Measurements from ENCODE around the gene CDKN1A. TPM values are rescaled to one million over a fixed set of nuclear protein-coding genes. Genes with fewer than 3 reads are reported as not detected.

CDKN1A gene
- total RNA-seq, 1 experiment from 2014 or later, result 17.4 TPM

DNA sequence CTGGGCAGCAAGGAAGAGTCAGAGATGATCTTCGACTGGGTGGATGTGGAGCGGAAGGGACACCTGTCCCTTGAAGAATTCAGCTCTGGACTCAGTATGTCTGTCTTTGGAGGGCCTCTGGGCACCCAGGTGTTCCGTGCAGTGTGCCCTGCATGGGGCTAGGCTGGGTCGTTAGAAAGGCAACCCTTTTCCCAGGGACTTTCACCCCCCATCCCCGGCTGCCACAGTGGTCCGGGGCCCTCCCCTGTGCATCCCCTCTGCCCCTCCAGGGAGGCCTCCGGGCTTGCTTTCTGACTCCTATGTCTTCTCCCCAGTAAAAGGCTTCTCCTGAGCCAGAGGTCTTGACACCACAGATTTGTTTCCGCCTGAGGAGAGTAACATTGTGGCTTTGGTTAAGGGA lies 35.3 kb downstream of the CDKN1A start:
- Histone ChIP-seq H3K4me2 (ENCODE audit: insufficient read depth, insufficient read length, low read length) (no peak overlapping the region), H3K27ac (ENCODE audit: insufficient read length, low read depth, low read length) (no peak overlapping the region), H3K4ac (ENCODE audit: low read depth, low read length) (no peak overlapping the region), H2BK15ac (ENCODE audit: low read depth, low read length) (no peak overlapping the region), H2BK20ac (ENCODE audit: low read depth, low read length, poor library complexity, severe bottlenecking) (no peak overlapping the region), H3K14ac (ENCODE audit: insufficient read depth, low read length) (no peak overlapping the region), H3K23ac (ENCODE audit: insufficient read length, low read depth, low read length) (no peak overlapping the region), H3K79me2 (ENCODE audit: insufficient read depth, low read length) (no peaks in the 10 kb centered on the region), H3K23me2 (ENCODE audit: insufficient read length, low read depth, low read length, poor library complexity, severe bottlenecking) (no peaks in the 10 kb centered on the region), H4K20me1 (ENCODE audit: control insufficient read depth, insufficient read depth, insufficient read length) (no peaks in the 10 kb centered on the region), H2BK120ac (ENCODE audit: low read depth, low read length, poor library complexity, severe bottlenecking) (no peak overlapping the region), H3K9ac (ENCODE audit: extremely low read depth, insufficient read length, low read length) (no peak overlapping the region), H2BK5ac (ENCODE audit: insufficient read length, low read length) (no peak overlapping the region), H4K91ac (ENCODE audit: insufficient read length, low read depth, low read length) (no peak overlapping the region), H3K4me1 (ENCODE audit: insufficient read depth, low read length) (no peaks in the 10 kb centered on the region; the same call in 1 of the 2 replicates), H3K27me3 (ENCODE audit: insufficient read depth, low read length) (no peaks in the 10 kb centered on the region), H3K18ac (ENCODE audit: insufficient read length, low read depth, low read length) (no peak overlapping the region), H3K79me1 (ENCODE audit: insufficient read depth, low read depth, low read length, poor library complexity, severe bottlenecking) (no peaks in the 10 kb centered on the region), H4K5ac (ENCODE audit: insufficient read length, low read depth, low read length) (no peak overlapping the region), H2AFZ (ENCODE audit: low read length) (no peak overlapping the region), H2AK5ac (ENCODE audit: insufficient read length, low read length) (no peak overlapping the region), H2BK12ac (ENCODE audit: insufficient read length, low read depth, low read length) (no peak overlapping the region), H3K9me3 (ENCODE audit: control insufficient read depth, low read depth, low read length) (no peaks in the 10 kb centered on the region), H3T11ph (ENCODE audit: low read length) (no peak overlapping the region), H3K56ac (ENCODE audit: insufficient read length, low read depth, low read length) (no peak overlapping the region), H4K8ac (replicated peaks; ENCODE audit: insufficient read length, low read depth, low read length) (no peak overlapping the region)
- Mint-ChIP-seq H3K27ac (no peak overlapping the region), H3K4me3 (no peak overlapping the region), H3K27me3 (ENCODE audit: low read depth) (no peaks in the 10 kb centered on the region; the same call in 1 of the 2 replicates), H3K4me1 (peaks cover 3 to 5% of the 10 kb centered on the region in 2 experiments; a peak in 1 of 4 replicates), H3K9me3 (no peaks in the 10 kb centered on the region), H3K36me3 (ENCODE audit: insufficient read depth in 1 of 3, low read depth in 3 of 3) (no peaks in the 10 kb centered on the region)
- TF ChIP-seq, protein P1, sequence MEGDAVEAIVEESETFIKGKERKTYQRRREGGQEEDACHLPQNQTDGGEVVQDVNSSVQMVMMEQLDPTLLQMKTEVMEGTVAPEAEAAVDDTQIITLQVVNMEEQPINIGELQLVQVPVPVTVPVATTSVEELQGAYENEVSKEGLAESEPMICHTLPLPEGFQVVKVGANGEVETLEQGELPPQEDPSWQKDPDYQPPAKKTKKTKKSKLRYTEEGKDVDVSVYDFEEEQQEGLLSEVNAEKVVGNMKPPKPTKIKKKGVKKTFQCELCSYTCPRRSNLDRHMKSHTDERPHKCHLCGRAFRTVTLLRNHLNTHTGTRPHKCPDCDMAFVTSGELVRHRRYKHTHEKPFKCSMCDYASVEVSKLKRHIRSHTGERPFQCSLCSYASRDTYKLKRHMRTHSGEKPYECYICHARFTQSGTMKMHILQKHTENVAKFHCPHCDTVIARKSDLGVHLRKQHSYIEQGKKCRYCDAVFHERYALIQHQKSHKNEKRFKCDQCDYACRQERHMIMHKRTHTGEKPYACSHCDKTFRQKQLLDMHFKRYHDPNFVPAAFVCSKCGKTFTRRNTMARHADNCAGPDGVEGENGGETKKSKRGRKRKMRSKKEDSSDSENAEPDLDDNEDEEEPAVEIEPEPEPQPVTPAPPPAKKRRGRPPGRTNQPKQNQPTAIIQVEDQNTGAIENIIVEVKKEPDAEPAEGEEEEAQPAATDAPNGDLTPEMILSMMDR (conservative IDR thresholded peaks at IDR 0.05), result no peak
- DNase-seq, result no peak
- no CpG with 5 or more reads among the region's 8 CpGs for WGBS (ENCODE audit: extremely low coverage, insufficient read length, low lambda C conversion rate)

All from H9 (cell line).